ENCODE measurements around the gene CPED1. TPM values are rescaled to one million over a fixed set of nuclear protein-coding genes. Genes with fewer than 3 reads are reported as not detected.
A peak's percentile ranks its signal among the peaks of the same experiment; 100 is the strongest.
"Not testable (repeated sequence)": the region's sequence is repeated elsewhere in the genome, so short reads cannot be mapped to it uniquely, and the experiment has no call there.

CPED1 gene
- total RNA-seq, 6 donors from 2014 or later, result 12.9 to 31.6 (median 18.1) TPM

- H3K4me1 ChIP-seq, result peaks cover 0 to 7% (median 0%) of the 10 kb centered on the region in 4 donors
- WGBS, 2 donors, result 76 to 80% methylated on average over 4 of the region's 4 CpGs
- H3K9me3 ChIP-seq, result no peaks in the 10 kb centered on the region
- H3K27ac ChIP-seq, result peak overlapping the region in 2 of 4 donors; percentile 30 to 42
- no peaks in the 10 kb centered on the region for H3K36me3 ChIP-seq
- ATAC-seq (ENCODE audit: low FRiP score in 2 of 2) (no peak), DNase-seq (no peak)
- TF ChIP-seq, protein P1, sequence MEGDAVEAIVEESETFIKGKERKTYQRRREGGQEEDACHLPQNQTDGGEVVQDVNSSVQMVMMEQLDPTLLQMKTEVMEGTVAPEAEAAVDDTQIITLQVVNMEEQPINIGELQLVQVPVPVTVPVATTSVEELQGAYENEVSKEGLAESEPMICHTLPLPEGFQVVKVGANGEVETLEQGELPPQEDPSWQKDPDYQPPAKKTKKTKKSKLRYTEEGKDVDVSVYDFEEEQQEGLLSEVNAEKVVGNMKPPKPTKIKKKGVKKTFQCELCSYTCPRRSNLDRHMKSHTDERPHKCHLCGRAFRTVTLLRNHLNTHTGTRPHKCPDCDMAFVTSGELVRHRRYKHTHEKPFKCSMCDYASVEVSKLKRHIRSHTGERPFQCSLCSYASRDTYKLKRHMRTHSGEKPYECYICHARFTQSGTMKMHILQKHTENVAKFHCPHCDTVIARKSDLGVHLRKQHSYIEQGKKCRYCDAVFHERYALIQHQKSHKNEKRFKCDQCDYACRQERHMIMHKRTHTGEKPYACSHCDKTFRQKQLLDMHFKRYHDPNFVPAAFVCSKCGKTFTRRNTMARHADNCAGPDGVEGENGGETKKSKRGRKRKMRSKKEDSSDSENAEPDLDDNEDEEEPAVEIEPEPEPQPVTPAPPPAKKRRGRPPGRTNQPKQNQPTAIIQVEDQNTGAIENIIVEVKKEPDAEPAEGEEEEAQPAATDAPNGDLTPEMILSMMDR (IDR thresholded peaks at IDR 0.05), result no peak
- TF ChIP-seq POLR2A (IDR thresholded peaks at IDR 0.05) (no peak), POLR2AphosphoS5 (IDR thresholded peaks at IDR 0.05) (no peak), EP300 (IDR thresholded peaks at IDR 0.05) (no peak)
- H3K27me3 ChIP-seq, result no peaks in the 10 kb centered on the region
- H3K4me3 ChIP-seq, result no peak overlapping the region
Observed at GRCh38 chr7:121069346-121070100, 81.0 kb downstream of the CPED1 start.

- ATAC-seq (ENCODE audit: low FRiP score in 2 of 2) (no peak), DNase-seq (no peak)
- Histone ChIP-seq H3K4me3 (no peak overlapping the region), H3K27ac (no peak overlapping the region), H3K4me1 (peaks cover 0 to 7% (median 0%) of the 10 kb centered on the region in 4 donors), H3K36me3 (no peaks in the 10 kb centered on the region), H3K9me3 (no peaks in the 10 kb centered on the region), H3K27me3 (no peaks in the 10 kb centered on the region)
- TF ChIP-seq, protein P1 (IDR thresholded peaks at IDR 0.05), result no peak
- TF ChIP-seq POLR2AphosphoS5 (IDR thresholded peaks at IDR 0.05), result no peak
- TF ChIP-seq POLR2A (IDR thresholded peaks at IDR 0.05), result no peak
- no peak for TF ChIP-seq EP300 (IDR thresholded peaks at IDR 0.05)
- WGBS, 2 donors, result 89 to 96% methylated on average over 1 of the region's 1 CpG
Observed at GRCh38 chr7:121071132-121071531, 82.6 kb downstream of the CPED1 start.

GRCh38 chr7:121071662-121072061 lies 83.2 kb downstream of the CPED1 start:
- no peaks in the 10 kb centered on the region for H3K36me3 ChIP-seq
- H3K27me3 ChIP-seq, result no peaks in the 10 kb centered on the region
- H3K9me3 ChIP-seq, result no peaks in the 10 kb centered on the region
- no peak overlapping the region for H3K4me3 ChIP-seq
- DNase-seq, result no peak
- no peak overlapping the region for H3K27ac ChIP-seq
- no peak for ATAC-seq (ENCODE audit: low FRiP score in 2 of 2)
- peaks cover 0 to 7% (median 0%) of the 10 kb centered on the region in 4 donors for H3K4me1 ChIP-seq
- 61 to 64% methylated on average over 2 of the region's 2 CpGs for WGBS, 2 donors
- no peak for TF ChIP-seq POLR2A (IDR thresholded peaks at IDR 0.05)
- no peak for TF ChIP-seq EP300 (IDR thresholded peaks at IDR 0.05)

DNA sequence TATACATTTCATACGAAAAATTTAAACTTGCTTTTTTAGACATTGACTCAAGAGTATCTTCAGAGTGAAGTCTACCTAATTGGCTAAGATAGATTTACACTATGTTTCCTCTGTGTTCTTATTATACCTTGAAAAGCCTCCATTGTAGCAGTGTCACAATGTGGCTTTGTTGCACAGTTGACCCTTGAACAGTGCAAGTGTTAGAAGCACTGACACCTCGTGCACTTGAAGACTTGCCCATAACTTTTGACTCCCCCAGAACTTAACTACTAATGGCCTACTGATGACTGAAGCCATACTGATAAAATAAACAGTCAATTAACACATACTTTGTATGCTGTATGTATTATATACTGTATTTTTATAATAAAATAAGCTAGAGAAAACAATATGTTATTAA lies 84.3 kb downstream of the CPED1 start:
- TF ChIP-seq POLR2AphosphoS5 (IDR thresholded peaks at IDR 0.05), result no peak

GRCh38 chr7:121073463-121074099 lies 85.1 kb downstream of the CPED1 start:
- 82 to 85% methylated on average over 3 of the region's 3 CpGs for WGBS, 2 donors
- no peak overlapping the region for H3K4me3 ChIP-seq
- no peaks in the 10 kb centered on the region for H3K9me3 ChIP-seq
- no peak for DNase-seq
- peaks cover 0 to 7% (median 0%) of the 10 kb centered on the region in 4 donors for H3K4me1 ChIP-seq
- no peak overlapping the region for H3K27ac ChIP-seq
- H3K36me3 ChIP-seq, result no peaks in the 10 kb centered on the region
- H3K27me3 ChIP-seq, result no peaks in the 10 kb centered on the region
- no peak for TF ChIP-seq POLR2AphosphoS5 (IDR thresholded peaks at IDR 0.05)
- TF ChIP-seq EP300 (IDR thresholded peaks at IDR 0.05), result no peak
- no peak for TF ChIP-seq POLR2A (IDR thresholded peaks at IDR 0.05)
- TF ChIP-seq, protein P1 (IDR thresholded peaks at IDR 0.05), result no peak
- ATAC-seq (ENCODE audit: low FRiP score in 2 of 2), result no peak

More for the DNA sequence above, 84.3 kb downstream of the CPED1 start:
- Histone ChIP-seq H3K36me3 (no peaks in the 10 kb centered on the region), H3K27me3 (no peaks in the 10 kb centered on the region), H3K4me3 (no peak overlapping the region), H3K9me3 (no peaks in the 10 kb centered on the region), H3K4me1 (peaks cover 0 to 7% (median 0%) of the 10 kb centered on the region in 4 donors), H3K27ac (no peak overlapping the region)
- WGBS, 2 donors, result 72 to 80% methylated on average over 2 of the region's 2 CpGs
- DNase-seq (no peak), ATAC-seq (ENCODE audit: low FRiP score in 2 of 2) (no peak)

DNA sequence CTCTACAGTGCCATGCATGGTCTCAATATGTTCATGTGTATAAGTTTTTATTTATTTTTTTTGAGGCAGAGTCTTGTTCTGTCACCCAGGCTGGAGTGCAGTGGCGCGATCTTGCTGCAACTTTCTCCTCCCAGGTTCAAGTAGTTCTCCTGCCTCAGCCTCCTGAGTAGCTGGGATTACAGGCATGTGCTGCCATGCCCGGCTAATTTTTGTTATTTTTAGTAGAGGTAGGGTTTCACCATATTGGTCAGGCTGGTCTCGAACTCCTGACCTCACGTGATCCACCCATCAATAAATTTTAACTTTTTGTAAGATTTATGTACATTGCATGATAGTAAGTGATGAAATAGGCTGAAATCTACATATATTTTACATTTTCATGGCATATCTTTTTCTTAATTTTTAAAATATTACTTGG lies 86.9 kb downstream of the CPED1 start:
- not testable (repeated sequence) for H3K27ac ChIP-seq; H3K9me3 ChIP-seq; H3K27me3 ChIP-seq; DNase-seq; H3K36me3 ChIP-seq; H3K4me3 ChIP-seq; H3K4me1 ChIP-seq; ATAC-seq (ENCODE audit: low FRiP score in 2 of 2)
- WGBS, 2 donors, result 88 to 92% methylated on average over 5 of the region's 5 CpGs

Measured in upper lobe of left lung (tissue), 6 donors.